ENCODE results near the gene ERMN. TPM values are rescaled to one million over a fixed set of nuclear protein-coding genes. Genes with fewer than 3 reads are reported as not detected.

The ERMN gene
- total RNA-seq, 1 donor from 2014 or later = not detected

DNA sequence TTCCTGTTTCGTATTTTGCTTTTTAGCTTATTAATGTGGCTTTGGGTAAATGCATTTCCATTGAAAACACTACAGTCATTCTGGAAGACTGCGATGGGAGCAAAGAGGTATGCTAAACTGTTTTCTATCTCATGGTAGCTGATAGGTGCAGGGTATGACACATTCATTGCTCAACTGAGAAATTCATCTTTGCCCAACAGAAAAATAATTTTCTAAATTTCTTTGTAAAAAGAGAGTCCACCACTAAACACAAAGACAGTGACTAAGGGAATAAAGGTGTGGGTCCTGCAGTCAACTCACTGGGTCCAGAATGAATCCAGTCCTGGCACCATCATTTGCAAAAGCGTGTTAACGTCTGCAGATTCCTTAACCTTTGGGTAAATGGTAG lies 19.9 kb downstream of the ERMN start:
- H3K27ac Mint-ChIP-seq (ENCODE audit: unreplicated experiment) = no peak overlapping the region
- H3K9me3 Mint-ChIP-seq (ENCODE audit: unreplicated experiment) = no peaks in the 10 kb centered on the region
- TF ChIP-seq, protein P1, sequence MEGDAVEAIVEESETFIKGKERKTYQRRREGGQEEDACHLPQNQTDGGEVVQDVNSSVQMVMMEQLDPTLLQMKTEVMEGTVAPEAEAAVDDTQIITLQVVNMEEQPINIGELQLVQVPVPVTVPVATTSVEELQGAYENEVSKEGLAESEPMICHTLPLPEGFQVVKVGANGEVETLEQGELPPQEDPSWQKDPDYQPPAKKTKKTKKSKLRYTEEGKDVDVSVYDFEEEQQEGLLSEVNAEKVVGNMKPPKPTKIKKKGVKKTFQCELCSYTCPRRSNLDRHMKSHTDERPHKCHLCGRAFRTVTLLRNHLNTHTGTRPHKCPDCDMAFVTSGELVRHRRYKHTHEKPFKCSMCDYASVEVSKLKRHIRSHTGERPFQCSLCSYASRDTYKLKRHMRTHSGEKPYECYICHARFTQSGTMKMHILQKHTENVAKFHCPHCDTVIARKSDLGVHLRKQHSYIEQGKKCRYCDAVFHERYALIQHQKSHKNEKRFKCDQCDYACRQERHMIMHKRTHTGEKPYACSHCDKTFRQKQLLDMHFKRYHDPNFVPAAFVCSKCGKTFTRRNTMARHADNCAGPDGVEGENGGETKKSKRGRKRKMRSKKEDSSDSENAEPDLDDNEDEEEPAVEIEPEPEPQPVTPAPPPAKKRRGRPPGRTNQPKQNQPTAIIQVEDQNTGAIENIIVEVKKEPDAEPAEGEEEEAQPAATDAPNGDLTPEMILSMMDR (IDR thresholded peaks at IDR 0.05) = no peak
- no peaks in the 10 kb centered on the region for H3K36me3 Mint-ChIP-seq (ENCODE audit: unreplicated experiment)
- no peak for DNase-seq (ENCODE audit: extremely low spot score, unreplicated experiment)
- no peak overlapping the region for H3K4me3 Mint-ChIP-seq (ENCODE audit: unreplicated experiment)
- H3K27me3 Mint-ChIP-seq (ENCODE audit: unreplicated experiment) = peaks cover 4% of the 10 kb centered on the region
- peaks cover 2% of the 10 kb centered on the region for H3K4me1 Mint-ChIP-seq (ENCODE audit: unreplicated experiment)

DNA sequence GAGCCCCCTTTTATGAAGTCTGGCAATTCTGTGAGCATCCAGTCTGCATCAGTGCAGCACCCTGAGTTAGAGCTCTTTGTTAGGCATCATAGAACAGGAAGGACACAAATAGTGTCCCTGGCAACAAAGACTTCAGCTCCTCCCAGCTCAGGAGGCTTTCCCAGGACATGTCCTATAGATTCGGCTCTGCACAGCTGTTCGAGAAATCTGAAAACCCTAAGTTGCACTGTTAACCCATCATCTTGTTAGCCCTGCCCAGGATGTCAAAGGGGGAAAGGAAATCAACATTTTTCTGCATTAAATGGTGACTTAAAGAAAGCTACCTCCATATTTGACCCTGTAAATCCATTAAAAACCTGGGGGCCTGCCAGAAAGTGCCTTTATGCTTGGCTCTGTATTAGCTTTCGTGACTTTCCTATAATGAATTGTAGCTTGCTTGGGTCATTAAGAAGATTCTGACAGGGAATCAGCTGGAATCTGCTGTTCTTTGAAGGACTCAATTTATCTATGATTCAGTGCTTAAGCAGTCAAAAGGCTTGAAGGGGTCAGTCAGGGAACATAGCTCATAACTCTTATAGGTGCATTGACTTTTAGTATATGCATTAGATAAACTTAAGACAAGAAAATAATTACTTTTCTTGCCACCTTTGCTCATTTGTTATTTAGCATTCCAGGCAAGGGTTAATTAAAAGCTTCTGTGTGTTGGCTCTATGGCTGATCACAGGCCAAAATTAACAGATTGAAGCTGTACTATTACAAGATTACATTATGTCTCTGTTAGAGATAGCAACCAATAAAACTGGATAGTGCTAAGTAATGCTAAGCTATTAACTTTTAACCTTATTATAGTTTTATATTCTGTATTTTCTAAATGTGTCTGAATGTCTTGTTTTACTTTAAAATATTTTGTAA lies 20.6 kb downstream of the ERMN start:
- TF ChIP-seq, protein P1 (IDR thresholded peaks at IDR 0.05) = no peak
- no peak for DNase-seq (ENCODE audit: extremely low spot score, unreplicated experiment)
- Mint-ChIP-seq H3K4me3 (ENCODE audit: unreplicated experiment) (no peak overlapping the region), H3K27ac (ENCODE audit: unreplicated experiment) (no peak overlapping the region), H3K36me3 (ENCODE audit: unreplicated experiment) (no peaks in the 10 kb centered on the region), H3K9me3 (ENCODE audit: unreplicated experiment) (no peaks in the 10 kb centered on the region), H3K27me3 (ENCODE audit: unreplicated experiment) (peaks cover 4% of the 10 kb centered on the region), H3K4me1 (ENCODE audit: unreplicated experiment) (peaks cover 2% of the 10 kb centered on the region)

DNA sequence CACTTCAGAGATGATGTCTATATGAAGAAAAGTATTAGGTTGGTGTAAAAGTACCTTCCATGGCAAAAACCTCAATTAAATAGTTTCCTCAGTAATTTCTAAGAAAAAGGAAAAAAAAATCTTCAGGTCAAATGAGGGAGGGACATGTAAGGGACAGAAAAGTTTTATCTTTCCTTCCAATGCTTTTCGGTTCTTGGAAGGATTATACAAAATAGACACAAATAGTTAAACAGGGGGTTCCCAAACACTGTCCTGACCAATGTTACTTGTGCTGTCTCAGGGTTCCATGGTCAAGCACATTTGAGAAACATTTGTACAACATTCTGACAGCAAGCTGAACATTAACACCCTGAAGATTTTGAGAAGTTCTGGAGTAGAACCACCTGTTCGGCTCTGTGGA lies 22.0 kb downstream of the ERMN start:
- Mint-ChIP-seq H3K36me3 (ENCODE audit: unreplicated experiment) (no peaks in the 10 kb centered on the region), H3K9me3 (ENCODE audit: unreplicated experiment) (no peaks in the 10 kb centered on the region), H3K27ac (ENCODE audit: unreplicated experiment) (no peak overlapping the region), H3K4me3 (ENCODE audit: unreplicated experiment) (no peak overlapping the region), H3K4me1 (ENCODE audit: unreplicated experiment) (peaks cover 2% of the 10 kb centered on the region), H3K27me3 (ENCODE audit: unreplicated experiment) (peaks cover 4% of the 10 kb centered on the region)
- TF ChIP-seq, protein P1 (IDR thresholded peaks at IDR 0.05) = no peak
- DNase-seq (ENCODE audit: extremely low spot score, unreplicated experiment) = no peak

DNA sequence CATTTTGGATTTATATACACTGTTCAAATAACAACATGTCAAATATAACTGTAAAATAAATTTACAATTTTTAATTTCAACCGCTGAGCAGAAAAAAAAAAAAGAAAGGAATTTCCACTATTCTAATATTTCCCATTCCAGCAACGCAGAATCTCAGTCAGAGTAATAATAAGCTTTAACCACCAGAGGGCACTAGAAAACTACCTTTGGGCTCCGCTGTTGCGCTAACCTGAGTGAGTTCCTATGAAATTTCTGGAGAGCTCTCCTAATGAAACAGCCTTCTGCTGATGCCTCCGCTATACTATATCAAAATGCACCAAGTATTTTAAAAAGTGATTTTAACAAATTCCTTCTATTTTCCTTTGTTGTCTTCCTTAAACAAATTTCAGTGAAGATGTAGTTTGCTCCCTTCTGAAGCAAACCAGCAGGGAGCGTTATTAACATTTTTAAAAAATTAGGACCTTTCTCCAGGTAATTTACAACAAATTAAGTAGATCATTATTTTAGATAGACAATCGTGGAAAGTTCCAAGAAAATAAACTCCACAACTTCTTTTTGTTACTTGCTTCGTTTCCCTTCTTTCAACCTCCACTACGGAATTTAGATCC lies 23.0 kb downstream of the ERMN start:
- H3K27ac Mint-ChIP-seq (ENCODE audit: unreplicated experiment) = no peak overlapping the region
- H3K27me3 Mint-ChIP-seq (ENCODE audit: unreplicated experiment) = peaks cover 4% of the 10 kb centered on the region
- DNase-seq (ENCODE audit: extremely low spot score, unreplicated experiment) = no peak

More for the DNA sequence above, 23.0 kb downstream of the ERMN start:
- Mint-ChIP-seq H3K4me3 (ENCODE audit: unreplicated experiment) (no peak overlapping the region), H3K36me3 (ENCODE audit: unreplicated experiment) (no peaks in the 10 kb centered on the region), H3K4me1 (ENCODE audit: unreplicated experiment) (peaks cover 2% of the 10 kb centered on the region), H3K9me3 (ENCODE audit: unreplicated experiment) (no peaks in the 10 kb centered on the region)
- TF ChIP-seq, protein P1 (IDR thresholded peaks at IDR 0.05) = peak; percentile 90

All from osteocyte (in vitro differentiated cells).